Suppressor macrophage treated with lipopolysaccharide for 1 hour (primary cell): ENCODE measurements around the gene CDH23.

Experiments
- DNase-seq, 3 donors: peaks; one replicate each; pipeline ENCODE4 v3.0.0-alpha.2; 2020 to 2022

Gene CDH23

GRCh38 chr10:71749396-71749795, 352.7 kb downstream of the CDH23 start:
- no peak for DNase-seq

- peak; percentile 53 to 66 (median 59) for DNase-seq
Observed at GRCh38 chr10:71750124-71750841, 353.6 kb downstream of the CDH23 start.

DNA sequence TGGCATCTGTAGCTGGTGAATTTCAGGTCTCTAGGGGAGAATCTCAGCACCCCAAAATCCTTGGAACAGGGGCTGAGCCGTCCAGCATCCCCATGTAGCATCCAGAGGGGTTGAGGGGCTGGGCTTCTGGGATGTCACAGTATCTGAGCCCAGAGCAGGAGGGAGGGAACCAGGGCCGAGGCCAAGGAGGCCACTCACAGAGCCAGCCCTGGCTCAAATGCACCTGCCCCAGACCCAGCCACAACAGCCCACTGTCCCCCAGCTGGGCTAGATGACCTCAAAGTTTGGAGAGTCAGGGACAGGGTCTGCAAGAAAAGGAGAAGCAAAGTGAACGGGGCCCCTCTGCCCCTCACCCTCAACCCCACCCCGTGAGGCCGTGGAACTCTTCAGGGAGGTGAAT, 354.3 kb downstream of the CDH23 start:
- no peak for DNase-seq

- DNase-seq: no peak
Observed at GRCh38 chr10:71751515-71752224, 354.9 kb downstream of the CDH23 start.

- peak in 1 of 3 donors; percentile 24 for DNase-seq
Observed at GRCh38 chr10:71752391-71753090, 355.8 kb downstream of the CDH23 start.

- DNase-seq: peak; percentile 85 to 90 (median 85)
Observed at GRCh38 chr10:71753091-71753959, 356.6 kb downstream of the CDH23 start.

GRCh38 chr10:71753960-71754505, 357.3 kb downstream of the CDH23 start:
- no peak for DNase-seq

DNA sequence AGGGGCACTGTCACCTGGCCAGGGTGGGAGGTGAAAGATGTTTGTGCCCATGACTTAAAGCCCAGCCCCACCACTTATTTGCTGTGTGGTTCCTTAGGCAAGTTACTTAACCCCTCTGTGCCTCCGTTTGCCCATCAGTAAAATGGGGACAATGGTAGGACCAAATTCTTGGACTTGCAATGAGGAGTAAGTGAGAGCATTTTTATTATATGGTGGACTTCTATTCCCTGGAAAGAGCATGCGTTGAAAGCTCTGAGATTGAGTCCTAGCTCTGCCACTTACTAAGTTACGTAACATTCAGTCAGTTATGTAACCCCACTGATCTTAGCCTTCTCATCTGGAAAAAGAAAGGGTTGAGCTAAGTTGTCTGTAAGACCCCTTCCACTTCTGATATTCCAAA, 357.8 kb downstream of the CDH23 start:
- DNase-seq: peak; percentile 49 to 67 (median 54)

DNA sequence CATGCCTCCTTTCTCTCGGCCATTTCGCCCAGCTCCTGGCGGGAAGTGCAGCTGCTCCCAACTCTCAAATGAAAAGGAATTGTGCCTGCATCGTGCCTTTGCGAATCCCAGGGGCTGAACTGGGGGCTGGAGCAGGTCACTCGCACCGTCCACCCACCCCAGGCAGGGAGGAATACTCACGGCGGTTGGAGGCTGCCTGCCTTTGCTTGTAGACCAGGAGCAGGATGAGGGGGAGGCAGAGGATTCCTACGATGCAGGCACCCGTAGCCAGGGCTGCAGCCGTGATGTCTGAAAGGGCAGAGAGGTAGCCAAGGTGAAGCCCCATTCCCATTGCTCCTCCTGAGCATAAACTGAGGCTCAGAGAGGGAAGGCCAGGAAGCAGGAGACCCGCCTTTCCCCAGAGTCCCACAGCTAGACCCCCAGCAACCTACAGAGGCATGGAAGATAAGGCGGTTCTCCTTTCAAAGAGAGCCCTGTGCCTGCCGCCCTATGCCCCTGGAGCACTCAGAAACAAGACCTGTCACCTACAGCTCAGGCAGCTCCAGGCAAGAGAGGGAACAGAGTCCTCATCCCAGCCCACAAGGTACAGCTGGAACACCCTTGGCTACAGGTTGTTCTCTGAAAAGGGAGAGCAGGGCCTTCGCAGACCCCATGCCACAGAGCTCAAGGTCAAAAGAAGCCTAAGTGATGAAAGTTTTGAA, 358.6 kb downstream of the CDH23 start:
- DNase-seq: no peak

DNA sequence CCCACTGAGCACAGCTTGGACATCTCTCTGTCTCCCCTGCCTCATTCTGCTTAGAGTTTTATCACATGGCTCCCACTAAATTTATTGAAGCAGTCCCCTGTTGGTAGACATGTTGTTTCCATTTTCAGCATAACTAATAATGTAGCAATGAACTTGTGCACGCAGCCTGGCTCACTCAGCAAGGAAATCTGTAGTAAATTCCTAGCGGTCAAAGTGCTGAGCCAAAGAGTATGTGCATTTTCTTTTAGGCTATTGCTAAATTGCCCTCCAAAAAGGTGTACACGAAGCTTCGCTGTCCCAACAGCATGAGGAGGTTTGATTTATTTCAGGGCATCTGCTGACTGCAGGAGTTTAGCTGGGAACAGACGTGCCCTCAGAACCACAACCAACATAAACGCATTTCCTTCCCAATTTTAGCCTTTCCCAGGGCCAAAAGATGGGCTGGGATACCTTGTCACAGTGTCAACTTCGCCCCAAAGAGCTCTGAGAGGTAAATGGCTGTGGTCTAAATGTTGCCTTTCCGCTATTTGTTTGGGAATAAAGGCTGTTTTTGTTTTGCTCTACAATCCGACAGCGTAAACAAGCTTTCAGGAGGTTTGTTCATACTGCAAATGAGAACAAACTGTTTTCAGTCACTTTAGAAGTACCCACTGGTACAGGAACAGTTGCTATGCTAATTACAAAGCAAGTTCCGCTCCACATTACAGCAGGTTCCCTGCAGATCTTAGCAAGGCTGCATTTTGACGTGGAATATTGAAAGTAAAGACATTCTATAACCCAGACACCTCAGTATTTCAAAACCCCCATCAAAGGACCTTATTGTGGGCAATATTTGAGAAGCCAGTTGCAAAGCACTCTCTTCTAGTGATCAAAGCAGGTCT, 359.8 kb downstream of the CDH23 start:
- DNase-seq: no peak

- peak in 1 of 3 donors; percentile 47 for DNase-seq
Observed at GRCh38 chr10:71757399-71757922, 360.7 kb downstream of the CDH23 start.

DNA sequence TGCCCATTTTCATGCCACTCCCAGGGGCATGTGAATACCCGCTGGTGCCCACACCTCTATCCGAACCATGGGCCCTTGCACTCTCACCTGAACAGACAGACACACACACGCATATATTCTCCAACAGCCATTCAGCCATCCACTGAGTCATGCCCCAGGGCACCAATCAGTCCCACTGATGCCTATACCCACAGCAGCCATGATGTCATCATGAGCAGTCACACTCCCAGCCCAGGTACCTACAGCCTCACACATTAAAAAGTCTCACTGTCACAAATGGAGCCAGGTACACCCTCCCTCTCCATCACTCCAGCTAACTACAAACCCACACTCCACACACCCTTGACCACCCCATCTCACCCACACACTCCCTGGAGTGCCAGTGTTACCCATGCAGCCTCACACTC, 364.4 kb downstream of the CDH23 start:
- DNase-seq: no peak

GRCh38 chr10:71761541-71762113, 364.9 kb downstream of the CDH23 start:
- no peak for DNase-seq

DNA sequence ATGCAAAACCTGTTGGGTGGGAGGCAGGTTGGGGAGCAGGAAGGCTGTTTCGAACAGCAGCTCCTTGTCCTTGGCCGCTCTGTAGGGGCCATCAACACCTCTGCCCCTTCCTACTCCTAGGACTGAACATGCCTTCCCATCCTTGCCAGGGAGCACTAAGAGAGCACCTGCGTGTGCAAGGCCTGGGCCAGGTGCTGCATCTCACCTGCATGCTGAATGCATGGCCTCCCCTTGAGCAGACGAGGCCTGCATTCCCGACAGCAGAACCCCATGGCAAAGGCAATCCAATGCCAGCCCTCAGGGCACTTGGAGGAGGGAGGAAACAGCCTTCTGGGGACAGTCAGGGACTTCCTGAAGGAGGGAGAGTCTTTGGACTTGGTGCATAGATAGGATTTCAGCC, 365.6 kb downstream of the CDH23 start:
- no peak for DNase-seq

GRCh38 chr10:71763352-71764127, 366.8 kb downstream of the CDH23 start:
- no peak for DNase-seq

DNA sequence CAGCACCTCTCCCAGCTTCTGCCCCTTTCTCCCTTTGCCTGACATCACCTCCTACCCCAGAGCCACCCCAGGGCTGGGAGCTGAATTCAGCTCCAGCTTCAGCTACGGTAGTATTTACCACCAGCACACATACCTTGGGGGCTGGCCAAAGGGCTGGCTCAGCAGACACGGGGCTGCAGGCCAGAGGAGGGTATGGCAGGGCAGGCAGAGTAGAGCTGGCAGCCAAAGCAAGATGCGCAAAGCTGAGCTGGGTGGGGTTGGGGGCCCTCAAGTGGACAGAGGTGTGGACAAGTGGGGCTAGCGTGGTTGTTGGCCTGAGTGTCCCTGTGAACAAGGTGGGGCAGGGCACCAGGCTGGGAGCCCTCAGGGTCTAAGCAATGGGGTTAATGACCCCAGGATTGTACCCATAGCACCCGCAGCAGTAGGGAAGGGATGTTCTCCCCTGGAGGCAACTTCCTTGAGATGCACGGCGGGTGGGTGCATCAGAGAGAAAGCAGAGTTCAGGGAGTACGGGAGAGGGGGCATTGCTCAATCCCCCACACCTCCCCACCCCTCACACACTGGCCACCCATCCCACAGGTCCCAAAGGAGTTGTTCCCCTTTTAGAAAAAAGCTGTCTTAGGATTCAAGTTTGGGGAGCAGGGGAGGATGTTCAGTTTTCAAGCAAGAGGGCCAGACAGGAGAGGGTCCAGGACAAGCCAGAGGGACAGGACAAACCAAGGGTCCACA, 368.6 kb downstream of the CDH23 start:
- DNase-seq: no peak

DNA sequence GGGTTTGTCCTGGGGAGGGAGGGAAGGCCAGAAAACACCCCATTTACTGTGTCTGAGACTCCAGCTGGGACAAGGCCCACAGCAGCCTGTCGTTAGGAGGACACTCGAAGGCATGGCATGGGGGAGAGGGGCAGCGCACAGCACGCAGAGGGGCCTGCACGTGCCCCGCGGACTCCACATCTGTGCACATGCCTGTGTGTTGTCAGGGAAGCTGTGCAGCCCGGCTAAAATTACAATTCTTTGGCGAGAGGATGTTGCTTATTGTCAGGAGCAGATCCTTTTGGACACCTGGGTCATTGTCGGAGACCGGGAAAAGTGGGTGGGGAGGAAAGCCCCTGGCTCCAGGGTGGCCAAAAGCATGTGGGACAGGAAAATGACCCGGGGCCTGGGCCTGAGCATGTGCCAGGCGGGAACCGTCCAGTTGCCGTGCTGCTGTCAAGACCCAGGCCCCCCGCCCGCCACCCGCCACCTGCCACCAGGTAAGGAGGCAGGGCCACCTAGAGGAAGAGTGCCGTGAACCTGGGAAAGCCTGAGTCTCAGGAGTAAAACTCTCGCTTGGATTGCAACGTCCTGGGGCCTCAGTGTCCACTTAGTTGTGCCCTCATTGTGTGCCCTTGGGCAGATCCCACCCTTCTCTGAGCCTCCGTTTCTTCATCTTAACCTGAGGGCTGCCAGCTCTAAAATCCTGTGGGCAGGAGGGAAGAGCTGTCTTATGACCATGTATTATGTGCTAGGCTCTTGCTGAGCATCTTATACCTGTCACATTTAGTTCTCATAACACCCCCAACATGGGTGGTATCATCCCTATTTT, 369.4 kb downstream of the CDH23 start:
- DNase-seq: no peak
